Liver (tissue), 9 donors: ENCODE measurements around the gene C4orf17. TPM values are rescaled to one million over a fixed set of nuclear protein-coding genes. Genes with fewer than 3 reads are reported as not detected.

ENCODE experiments used
- DNase-seq: peaks from one replicate; pipeline ENCODE4 v3.0.0-alpha.2; 2017; ENCODE audit warnings: low spot score
- H3K27ac ChIP-seq, 2 donors: one replicate each; pipeline ENCODE4 v1.7.0; 2013; ENCODE audit warnings: inconsistent platforms in 2 of 2, low read length in 2 of 2, control low read depth in 1 of 2, low read depth in 1 of 2, mild to moderate bottlenecking in 1 of 2
- H3K27me3 ChIP-seq, 4 donors: one replicate each; pipeline versions ENCODE4 v1.6.1 to v1.7.0; 2013; ENCODE audit warnings: low read length in 3 of 4, inconsistent platforms in 1 of 4, mild to moderate bottlenecking in 1 of 4, moderate library complexity in 1 of 4; ENCODE audit not compliant: control insufficient read depth in 4 of 4, insufficient read depth in 4 of 4
- H3K36me3 ChIP-seq, 4 donors: one replicate each; pipeline versions ENCODE4 v1.6.1 to v1.7.0; 2013; ENCODE audit warnings: low read length in 3 of 4, mild to moderate bottlenecking in 3 of 4, low read depth in 1 of 4, moderate library complexity in 1 of 4; ENCODE audit not compliant: control insufficient read depth in 4 of 4, insufficient read depth in 3 of 4
- H3K4me1 ChIP-seq, 4 donors: one replicate each; pipeline versions ENCODE4 v1.6.1 to v1.7.0; 2013; ENCODE audit warnings: low read length in 3 of 4, mild to moderate bottlenecking in 3 of 4, moderate library complexity in 1 of 4; ENCODE audit not compliant: control insufficient read depth in 4 of 4, insufficient read depth in 4 of 4
- H3K4me3 ChIP-seq, 3 donors: one replicate each; pipeline versions ENCODE4 v1.6.1 to v1.7.0; 2013; ENCODE audit warnings: low read length in 3 of 3, control low read depth in 1 of 3, low read depth in 1 of 3, mild to moderate bottlenecking in 1 of 3
- H3K9ac ChIP-seq, 2 donors: one replicate each; pipeline ENCODE4 v1.7.0; 2013; ENCODE audit warnings: low read length in 2 of 2, mild to moderate bottlenecking in 2 of 2, moderate library complexity in 2 of 2, control low read depth in 1 of 2, low read depth in 1 of 2
- H3K9me3 ChIP-seq, 4 donors: one replicate each; pipeline versions ENCODE4 v1.6.1 to v1.7.0; 2013; ENCODE audit warnings: low read length in 3 of 4; ENCODE audit not compliant: control insufficient read depth in 4 of 4
- ATF3 ChIP-seq: IDR thresholded peaks from 2 replicates; pipeline ENCODE4 v1.6.1; 2016; ENCODE audit warnings: antibody characterized with exemption
- EGR1 ChIP-seq, 2 donors: IDR thresholded peaks; 2 replicates each; pipeline ENCODE4 v1.6.1; 2016 to 2018; ENCODE audit warnings: antibody characterized with exemption in 2 of 2, low read depth in 2 of 2
- FOXA1 ChIP-seq: IDR thresholded peaks from 2 replicates; pipeline ENCODE4 v1.6.1; 2016; ENCODE audit warnings: antibody characterized with exemption
- FOXA2 ChIP-seq: IDR thresholded peaks from 2 replicates; pipeline ENCODE4 v1.6.1; 2016; ENCODE audit warnings: antibody characterized with exemption
- GABPA ChIP-seq, 2 donors: IDR thresholded peaks in 1 of 2; conservative IDR thresholded peaks in 1 of 2; 2 replicates each; pipeline ENCODE4 v1.6.1; 2016; ENCODE audit warnings: antibody characterized with exemption in 2 of 2, mild to moderate bottlenecking in 1 of 2, moderate library complexity in 1 of 2
- HNF4A ChIP-seq, 2 donors: conservative IDR thresholded peaks; 2 replicates each; pipeline ENCODE4 v1.6.1; 2016; ENCODE audit warnings: antibody characterized with exemption in 2 of 2, mild to moderate bottlenecking in 2 of 2
- HNF4G ChIP-seq: IDR thresholded peaks from 2 replicates; pipeline ENCODE4 v1.6.1; 2016; ENCODE audit warnings: antibody characterized with exemption
- JUND ChIP-seq, 2 donors: IDR thresholded peaks; 2 replicates each; pipeline ENCODE4 v1.6.1; 2016; ENCODE audit warnings: antibody characterized with exemption in 2 of 2
- NR2F2 ChIP-seq: IDR thresholded peaks from 2 replicates; pipeline ENCODE4 v1.6.1; 2016; ENCODE audit warnings: antibody characterized with exemption
- RAD21 ChIP-seq, 2 donors: IDR thresholded peaks; 2 replicates each; pipeline ENCODE4 v1.6.1; 2016; ENCODE audit warnings: antibody characterized with exemption in 2 of 2, mild to moderate bottlenecking in 2 of 2
- REST ChIP-seq: IDR thresholded peaks from 2 replicates; pipeline ENCODE4 v1.6.1; 2016; ENCODE audit warnings: antibody characterized with exemption, mild to moderate bottlenecking
- RXRA ChIP-seq, 2 donors: IDR thresholded peaks; 2 replicates each; pipeline ENCODE4 v1.6.1; 2017 to 2018; ENCODE audit warnings: antibody characterized with exemption in 2 of 2, mild to moderate bottlenecking in 1 of 2
- SP1 ChIP-seq: IDR thresholded peaks from 2 replicates; pipeline ENCODE4 v1.6.1; 2018; ENCODE audit warnings: antibody characterized with exemption, mild to moderate bottlenecking
- TAF1 ChIP-seq: conservative IDR thresholded peaks from 2 replicates; pipeline ENCODE4 v1.6.1; 2016; ENCODE audit warnings: antibody characterized with exemption, mild to moderate bottlenecking
- YY1 ChIP-seq: IDR thresholded peaks from 2 replicates; pipeline ENCODE4 v1.6.1; 2016; ENCODE audit warnings: antibody characterized with exemption, mild to moderate bottlenecking
- ZBTB33 ChIP-seq: IDR thresholded peaks from 2 replicates; pipeline ENCODE4 v1.6.1; 2016; ENCODE audit warnings: antibody characterized with exemption
- WGBS: extraction: QIAGEN DNeasy Blood & Tissue Kit; methylation state at CpG from one replicate; pipeline ENCODE4 v1.1.7; 2013; 5-methylcytosine and 5-hydroxymethylcytosine counted together
- polyA plus RNA-seq, 2 donors: library from polyadenylated mRNA; stranded (reverse) in 1 of 2; unstranded in 1 of 2; fragments of 200-250 nt in 1 of 2; fragments of >200 nt in 1 of 2; fragmentation: Nextera tagmentation in 1 of 2; extraction: Ambion mirVana in 1 of 2; gene quantifications; one replicate each; pipeline versions ENCODE4 v1.2.1 to v1.2.3, GENCODE V29; 2013 to 2015
- total RNA-seq, 2 donors: library from RNA; depleted of rRNA; stranded (reverse); fragments of >200 nt; gene quantifications; one replicate each; pipeline ENCODE4 v1.2.3, GENCODE V29; 2014
- TF ChIP-seq, protein P1 (sequence below): fragments of 150-350 bp; IDR thresholded peaks from 2 replicates; pipeline ENCODE4 v1.5.1; 2017; ENCODE audit warnings: improper control_type of control experiment, low read depth, low read length; ENCODE audit not compliant: missing input control
- TF ChIP-seq, protein P2 (sequence below): IDR thresholded peaks from 2 replicates; pipeline ENCODE4 v1.6.1; 2016; ENCODE audit warnings: antibody characterized with exemption
- donor health status: healthy.
- donor health status: healthy.
- donor health status: healthy.
- donor health status: healthy.
- donor health status: healthy.

C4orf17 gene
- total and polyA plus RNA-seq, 4 donors = not detected

GRCh38 chr4:99572527-99573240, 61.9 kb downstream of the C4orf17 start:
- Histone ChIP-seq H3K9ac (peak overlapping the region in 1 of 2 donors; percentile 88), H3K4me3 (no peak overlapping the region), H3K9me3 (no peaks in the 10 kb centered on the region), H3K27ac (peak overlapping the region; percentile 77 to 91), H3K4me1 (peaks cover 2 to 31% (median 14%) of the 10 kb centered on the region in 4 donors), H3K36me3 (no peaks in the 10 kb centered on the region), H3K27me3 (no peaks in the 10 kb centered on the region)
- DNase-seq = no peak
- peak; percentile 58 for TF ChIP-seq TAF1
- TF ChIP-seq JUND (IDR thresholded peaks at IDR 0.05) = peak; percentile 91
- TF ChIP-seq REST = peak; percentile 83
- peak; percentile 55 for TF ChIP-seq YY1
- TF ChIP-seq SP1 = peak; percentile 84
- TF ChIP-seq GABPA (IDR thresholded peaks at IDR 0.05 in 1 of 2, conservative IDR thresholded peaks at IDR 0.05 in 1 of 2) = peak in 1 of 2 donors; percentile 26
- TF ChIP-seq, protein P1, sequence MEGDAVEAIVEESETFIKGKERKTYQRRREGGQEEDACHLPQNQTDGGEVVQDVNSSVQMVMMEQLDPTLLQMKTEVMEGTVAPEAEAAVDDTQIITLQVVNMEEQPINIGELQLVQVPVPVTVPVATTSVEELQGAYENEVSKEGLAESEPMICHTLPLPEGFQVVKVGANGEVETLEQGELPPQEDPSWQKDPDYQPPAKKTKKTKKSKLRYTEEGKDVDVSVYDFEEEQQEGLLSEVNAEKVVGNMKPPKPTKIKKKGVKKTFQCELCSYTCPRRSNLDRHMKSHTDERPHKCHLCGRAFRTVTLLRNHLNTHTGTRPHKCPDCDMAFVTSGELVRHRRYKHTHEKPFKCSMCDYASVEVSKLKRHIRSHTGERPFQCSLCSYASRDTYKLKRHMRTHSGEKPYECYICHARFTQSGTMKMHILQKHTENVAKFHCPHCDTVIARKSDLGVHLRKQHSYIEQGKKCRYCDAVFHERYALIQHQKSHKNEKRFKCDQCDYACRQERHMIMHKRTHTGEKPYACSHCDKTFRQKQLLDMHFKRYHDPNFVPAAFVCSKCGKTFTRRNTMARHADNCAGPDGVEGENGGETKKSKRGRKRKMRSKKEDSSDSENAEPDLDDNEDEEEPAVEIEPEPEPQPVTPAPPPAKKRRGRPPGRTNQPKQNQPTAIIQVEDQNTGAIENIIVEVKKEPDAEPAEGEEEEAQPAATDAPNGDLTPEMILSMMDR = no peak
- peak; percentile 37 to 77 for TF ChIP-seq RXRA (IDR thresholded peaks at IDR 0.05)
- TF ChIP-seq FOXA2 = peak; percentile 5
- peak; percentile 48 for TF ChIP-seq ZBTB33
- TF ChIP-seq NR2F2 = peak; percentile 12
- peak; percentile 74 for TF ChIP-seq ATF3
- peak; percentile 78 for TF ChIP-seq HNF4G
- TF ChIP-seq HNF4A (conservative IDR thresholded peaks at IDR 0.05) = peak; percentile 96 to 99
- TF ChIP-seq, protein P2, sequence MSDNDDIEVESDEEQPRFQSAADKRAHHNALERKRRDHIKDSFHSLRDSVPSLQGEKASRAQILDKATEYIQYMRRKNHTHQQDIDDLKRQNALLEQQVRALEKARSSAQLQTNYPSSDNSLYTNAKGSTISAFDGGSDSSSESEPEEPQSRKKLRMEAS = peak; percentile 45
- no peak for TF ChIP-seq RAD21 (IDR thresholded peaks at IDR 0.05)
- TF ChIP-seq EGR1 (IDR thresholded peaks at IDR 0.05; ENCODE audit: low read depth in 2 of 2) = no peak
- no peak for TF ChIP-seq FOXA1
- 27% methylated on average over 6 of the region's 6 CpGs for WGBS
